DND-41 (cell line): ENCODE results near the gene ERG.

Experiments
- EZH2 ChIP-seq: IDR thresholded peaks from 3 replicates; pipeline ENCODE4 v1.6.1; 2012; ENCODE audit warnings: borderline replicate concordance, low read depth, mild to moderate bottlenecking, moderate library complexity, low read length, inconsistent platforms; ENCODE audit not compliant: severe bottlenecking
- TF ChIP-seq, protein P1 (sequence below): IDR thresholded peaks from 2 replicates; pipeline ENCODE4 v1.5.1; 2012; ENCODE audit warnings: borderline replicate concordance, low read length, moderate library complexity, mild to moderate bottlenecking; ENCODE audit not compliant: poor library complexity, severe bottlenecking; ENCODE audit errors: extremely low read depth

- TF ChIP-seq EZH2, result no peak
- TF ChIP-seq, protein P1, sequence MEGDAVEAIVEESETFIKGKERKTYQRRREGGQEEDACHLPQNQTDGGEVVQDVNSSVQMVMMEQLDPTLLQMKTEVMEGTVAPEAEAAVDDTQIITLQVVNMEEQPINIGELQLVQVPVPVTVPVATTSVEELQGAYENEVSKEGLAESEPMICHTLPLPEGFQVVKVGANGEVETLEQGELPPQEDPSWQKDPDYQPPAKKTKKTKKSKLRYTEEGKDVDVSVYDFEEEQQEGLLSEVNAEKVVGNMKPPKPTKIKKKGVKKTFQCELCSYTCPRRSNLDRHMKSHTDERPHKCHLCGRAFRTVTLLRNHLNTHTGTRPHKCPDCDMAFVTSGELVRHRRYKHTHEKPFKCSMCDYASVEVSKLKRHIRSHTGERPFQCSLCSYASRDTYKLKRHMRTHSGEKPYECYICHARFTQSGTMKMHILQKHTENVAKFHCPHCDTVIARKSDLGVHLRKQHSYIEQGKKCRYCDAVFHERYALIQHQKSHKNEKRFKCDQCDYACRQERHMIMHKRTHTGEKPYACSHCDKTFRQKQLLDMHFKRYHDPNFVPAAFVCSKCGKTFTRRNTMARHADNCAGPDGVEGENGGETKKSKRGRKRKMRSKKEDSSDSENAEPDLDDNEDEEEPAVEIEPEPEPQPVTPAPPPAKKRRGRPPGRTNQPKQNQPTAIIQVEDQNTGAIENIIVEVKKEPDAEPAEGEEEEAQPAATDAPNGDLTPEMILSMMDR, result no peak
Observed at GRCh38 chr21:38471766-38472165, 26.5 kb downstream of the ERG start.
